Natural killer cell (primary cell): Measurements from ENCODE around the gene CTDP1. TPM values are rescaled to one million over a fixed set of nuclear protein-coding genes. Genes with fewer than 3 reads are reported as not detected.

Source experiments
- ATAC-seq, 3 donors: fragments of 150-1000 bp in 2 of 3; fragments of 200-7000 bp in 1 of 3; cut with Tn5 transposase; 1 replicate in 1 of 3; 2 replicates in 2 of 3; pipeline ENCODE4 v1.10.0; 2021; ENCODE audit warnings: mild to moderate bottlenecking in 2 of 3, moderate library complexity in 2 of 3
- DNase-seq, 2 donors: peaks; one replicate each; pipeline versions ENCODE4 v3.0.0 to v3.0.0-alpha.2; 2013 to 2021; ENCODE audit warnings: mixed read lengths in 1 of 2
- H3K27ac ChIP-seq: one replicate; pipeline ENCODE4 v1.5.1; 2013; ENCODE audit warnings: mild to moderate bottlenecking, low read length
- H3K27me3 ChIP-seq: one replicate; pipeline ENCODE4 v1.6.1; 2013; ENCODE audit warnings: low read length; ENCODE audit not compliant: control insufficient read depth, insufficient read depth
- H3K36me3 ChIP-seq: one replicate; pipeline ENCODE4 v1.6.1; 2013; ENCODE audit warnings: low read length; ENCODE audit not compliant: control insufficient read depth, insufficient read depth
- H3K4me1 ChIP-seq: one replicate; pipeline ENCODE4 v1.6.1; 2013; ENCODE audit warnings: low read length; ENCODE audit not compliant: control insufficient read depth, insufficient read depth
- H3K4me3 ChIP-seq: one replicate; pipeline ENCODE4 v1.5.1; 2013; ENCODE audit warnings: low read length
- H3K9me3 ChIP-seq: one replicate; pipeline ENCODE4 v1.6.1; 2013; ENCODE audit warnings: low read length; ENCODE audit not compliant: control insufficient read depth, insufficient read depth
- H3K27ac Mint-ChIP-seq, 2 donors: one replicate each; pipeline ENCODE4 v1.8.0; 2022; ENCODE audit warnings: mild to moderate bottlenecking in 2 of 2, mixed read lengths in 2 of 2, moderate library complexity in 1 of 2
- H3K27me3 Mint-ChIP-seq, 2 donors: one replicate each; pipeline ENCODE4 v1.8.0; 2022; ENCODE audit warnings: low read depth in 2 of 2, mixed read lengths in 2 of 2
- H3K36me3 Mint-ChIP-seq: one replicate; pipeline ENCODE4 v1.8.0; 2022; ENCODE audit warnings: mixed read lengths
- H3K4me1 Mint-ChIP-seq, 2 donors: one replicate each; pipeline ENCODE4 v1.8.0; 2022; ENCODE audit warnings: mixed read lengths in 2 of 2
- H3K4me3 Mint-ChIP-seq: one replicate; pipeline ENCODE4 v1.8.0; 2022; ENCODE audit warnings: mild to moderate bottlenecking, moderate library complexity, mixed read lengths
- H3K9me3 Mint-ChIP-seq, 2 donors: one replicate each; pipeline ENCODE4 v1.8.0; 2022; ENCODE audit warnings: mixed read lengths in 2 of 2
- CTCF ChIP-seq: fragments of 200-600 bp; IDR thresholded peaks from one replicate; pipeline ENCODE4 v1.8.0; 2022; ENCODE audit warnings: antibody characterized with exemption
- WGBS: methylation state at CpG from one replicate; pipeline ENCODE4 v1.1.7; 2013; ENCODE audit warnings: missing lambda C conversion rate; ENCODE audit not compliant: insufficient coverage; 5-methylcytosine and 5-hydroxymethylcytosine counted together
- intact Hi-C: fragments of 100-400 bp; cut with micrococcal nuclease; formaldehyde crosslinking; loops from one replicate; pipeline ENCODE4 v1.14.2; 2022
- total RNA-seq, 4 donors: library from RNA; stranded (reverse); fragments of 120-200 nt in 1 of 4; gene quantifications; one replicate each; pipeline versions ENCODE4 v1.2.3 to v1.2.4, GENCODE V29; 2013 to 2022

Gene CTDP1
- total RNA-seq, 3 donors from 2014 or later (not counting 1 experiment from before 2014, with no cell fraction given), result 66.9 to 89.4 (median 77.1) TPM

GRCh38 chr18:79779700-79780190 is 100.1 kb downstream of the CTDP1 start:
- H3K4me3 Mint-ChIP-seq, result no peak overlapping the region
- Histone ChIP-seq H3K4me1 (no peaks in the 10 kb centered on the region), H3K9me3 (no peaks in the 10 kb centered on the region), H3K27me3 (no peaks in the 10 kb centered on the region), H3K36me3 (no peaks in the 10 kb centered on the region), H3K4me3 (no peak overlapping the region), H3K27ac (no peak overlapping the region)
- WGBS, result 86% methylated on average over 18 of the region's 18 CpGs
- H3K9me3 Mint-ChIP-seq, result no peaks in the 10 kb centered on the region
- no peaks in the 10 kb centered on the region for H3K4me1 Mint-ChIP-seq
- ATAC-seq, result no peak
- H3K27me3 Mint-ChIP-seq, result peaks cover 6 to 16% of the 10 kb centered on the region in 2 donors
- no peak for TF ChIP-seq CTCF
- H3K36me3 Mint-ChIP-seq, result no peaks in the 10 kb centered on the region
- H3K27ac Mint-ChIP-seq, result no peak overlapping the region
- intact Hi-C loops, result no loop called here
- DNase-seq, result no peak

GRCh38 chr18:79780547-79780946 is 100.9 kb downstream of the CTDP1 start:
- Histone ChIP-seq H3K9me3 (no peaks in the 10 kb centered on the region), H3K27me3 (no peaks in the 10 kb centered on the region), H3K27ac (no peak overlapping the region), H3K4me1 (no peaks in the 10 kb centered on the region), H3K4me3 (no peak overlapping the region), H3K36me3 (no peaks in the 10 kb centered on the region)
- Mint-ChIP-seq H3K4me3 (no peak overlapping the region), H3K36me3 (no peaks in the 10 kb centered on the region), H3K27me3 (peaks cover 6 to 17% of the 10 kb centered on the region in 2 donors), H3K27ac (no peak overlapping the region), H3K4me1 (no peaks in the 10 kb centered on the region), H3K9me3 (no peaks in the 10 kb centered on the region)
- intact Hi-C loops, result no loop called here
- WGBS, result 88% methylated on average over 8 of the region's 8 CpGs
- TF ChIP-seq CTCF, result no peak
- no peak for DNase-seq
- ATAC-seq, result no peak

- no peaks in the 10 kb centered on the region for H3K4me1 ChIP-seq
- 84% methylated on average over 17 of the region's 17 CpGs for WGBS
- intact Hi-C loops, result no loop called here
- H3K4me3 ChIP-seq, result no peak overlapping the region
- Mint-ChIP-seq H3K4me3 (no peak overlapping the region), H3K27me3 (peaks cover 8 to 19% of the 10 kb centered on the region in 2 donors), H3K4me1 (no peaks in the 10 kb centered on the region), H3K27ac (no peak overlapping the region), H3K9me3 (no peaks in the 10 kb centered on the region), H3K36me3 (no peaks in the 10 kb centered on the region)
- no peaks in the 10 kb centered on the region for H3K9me3 ChIP-seq
- no peak for ATAC-seq
- no peaks in the 10 kb centered on the region for H3K36me3 ChIP-seq
- TF ChIP-seq CTCF, result no peak
- H3K27ac ChIP-seq, result no peak overlapping the region
- DNase-seq, result no peak
- H3K27me3 ChIP-seq, result peaks cover 2% of the 10 kb centered on the region
These were observed 101.8 kb downstream of the CTDP1 start for GRCh38 chr18:79781331-79781941.
